CD4-positive, alpha-beta T cell treated with Interleukin-4 for 4 hours (primary cell): ENCODE data around the gene NHP2.
"Not testable (repeated sequence)": the region's sequence is repeated elsewhere in the genome, so short reads cannot be mapped to it uniquely, and the experiment has no call there.

Source experiments
- DNase-seq: peaks from one replicate; pipeline ENCODE4 v3.0.0-alpha.2; 2020

NHP2 gene

DNA sequence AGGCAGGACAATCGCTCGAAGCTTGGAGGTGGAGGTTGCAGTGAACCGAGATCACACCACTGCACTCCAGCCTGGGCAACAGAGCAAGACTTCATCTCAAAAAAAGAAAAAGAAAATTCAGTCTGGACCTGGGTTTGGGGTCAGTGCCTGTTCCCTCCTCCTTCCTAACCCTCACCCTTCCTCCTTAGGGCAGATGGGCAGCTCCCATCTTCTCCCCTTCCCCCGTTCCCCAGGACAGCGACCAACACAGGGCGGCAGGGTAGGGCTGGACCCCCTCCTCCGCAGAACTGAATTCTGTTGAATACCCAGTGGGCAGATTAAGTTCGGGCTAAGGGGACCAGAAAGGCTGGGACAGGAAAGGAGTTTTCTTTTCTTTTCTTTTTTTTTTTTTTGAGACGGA, 24.4 kb downstream of the NHP2 start:
- DNase-seq = no peak

DNA sequence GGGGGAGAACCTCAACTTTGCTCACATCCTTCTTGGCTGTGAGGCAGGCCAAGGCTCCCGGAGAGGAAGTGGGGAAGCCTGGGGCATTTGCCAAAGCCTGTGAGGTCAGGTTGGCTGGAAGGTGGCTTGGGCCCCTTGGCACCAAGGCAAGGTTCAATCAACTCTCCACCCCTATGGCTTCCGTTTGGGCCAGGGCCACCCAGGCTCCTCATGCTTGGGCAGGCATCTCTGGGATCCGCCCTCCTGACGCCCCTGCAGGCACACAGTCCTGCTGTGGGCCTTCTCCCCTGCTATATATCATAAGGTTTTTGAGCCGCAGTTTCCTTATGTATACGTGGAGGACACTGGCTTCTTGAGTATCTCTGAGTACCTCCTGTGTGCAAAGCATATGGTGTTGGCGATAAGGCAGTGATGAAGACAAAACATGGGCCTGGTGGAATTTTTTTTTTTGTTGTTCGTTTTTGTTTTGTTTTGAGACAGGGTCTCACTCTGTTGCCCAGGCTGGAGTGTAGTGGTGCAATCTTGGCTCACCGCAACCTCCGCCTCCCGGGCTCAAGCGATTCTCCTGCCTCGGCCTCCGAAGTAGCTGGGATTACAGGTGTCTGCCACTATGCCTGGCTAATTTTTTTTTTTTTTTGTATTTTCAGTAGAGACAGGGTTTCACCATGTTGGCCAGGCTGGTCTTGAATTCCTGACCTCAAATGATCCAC, 26.2 kb downstream of the NHP2 start:
- not testable (repeated sequence) for DNase-seq

- no peak for DNase-seq
Measured at GRCh38 chr5:178126556-178126955, 27.1 kb downstream of the NHP2 start.

- DNase-seq = no peak
Measured at GRCh38 chr5:178125253-178125906, 28.3 kb downstream of the NHP2 start.

DNA sequence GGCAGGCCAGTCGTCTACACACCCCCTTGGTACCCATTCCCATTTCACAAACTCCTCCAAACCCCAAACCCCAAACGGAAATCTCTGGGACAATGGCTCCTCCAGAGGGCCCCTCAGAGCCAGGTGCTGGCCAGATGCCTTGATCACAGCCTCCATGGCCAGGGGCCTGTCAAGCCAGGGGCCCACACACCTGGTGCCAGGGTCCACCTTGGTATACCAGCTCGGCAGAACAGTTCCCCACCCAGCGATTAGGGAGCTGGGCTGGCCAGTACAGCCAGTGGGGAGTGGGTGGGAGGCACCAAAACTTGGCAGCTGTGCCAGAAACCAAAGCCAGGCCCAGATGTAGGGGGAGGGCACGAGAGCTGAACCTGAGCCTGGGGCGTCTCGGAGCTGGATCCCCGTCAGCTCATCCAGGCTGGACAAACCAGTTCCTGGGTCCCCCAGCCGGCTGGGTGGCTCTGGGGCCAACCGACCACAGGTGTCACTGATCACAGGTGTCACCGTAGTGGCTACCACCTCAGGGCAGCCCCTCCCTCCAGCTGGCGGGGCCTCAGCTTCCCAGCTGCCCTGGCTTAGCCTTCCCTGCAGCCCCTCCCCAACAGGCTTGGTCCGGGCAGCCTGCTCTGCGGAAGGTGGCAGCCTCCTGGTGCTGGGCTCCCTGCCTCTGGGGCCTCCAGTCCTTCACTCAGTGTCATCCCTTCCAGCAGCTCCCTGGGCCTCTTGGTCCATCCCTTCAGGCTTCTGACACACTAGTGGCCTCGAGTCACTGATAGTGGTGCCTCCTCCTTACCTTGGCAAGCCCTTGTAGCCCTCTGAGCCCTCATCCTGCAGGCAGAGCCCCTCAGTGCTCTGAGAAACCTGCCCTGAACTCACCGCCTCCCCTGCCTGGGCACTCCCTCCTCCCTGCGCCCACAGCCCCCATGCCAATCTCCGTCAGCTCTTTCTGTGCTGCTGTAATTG, 29.4 kb downstream of the NHP2 start:
- no peak for DNase-seq

- no peak for DNase-seq
Measured at GRCh38 chr5:178123094-178123965, 30.4 kb downstream of the NHP2 start.

- no peak for DNase-seq
Measured at GRCh38 chr5:178122346-178122745, 31.3 kb downstream of the NHP2 start.

- no peak for DNase-seq
Measured at GRCh38 chr5:178121391-178122276, 32.1 kb downstream of the NHP2 start.

DNA sequence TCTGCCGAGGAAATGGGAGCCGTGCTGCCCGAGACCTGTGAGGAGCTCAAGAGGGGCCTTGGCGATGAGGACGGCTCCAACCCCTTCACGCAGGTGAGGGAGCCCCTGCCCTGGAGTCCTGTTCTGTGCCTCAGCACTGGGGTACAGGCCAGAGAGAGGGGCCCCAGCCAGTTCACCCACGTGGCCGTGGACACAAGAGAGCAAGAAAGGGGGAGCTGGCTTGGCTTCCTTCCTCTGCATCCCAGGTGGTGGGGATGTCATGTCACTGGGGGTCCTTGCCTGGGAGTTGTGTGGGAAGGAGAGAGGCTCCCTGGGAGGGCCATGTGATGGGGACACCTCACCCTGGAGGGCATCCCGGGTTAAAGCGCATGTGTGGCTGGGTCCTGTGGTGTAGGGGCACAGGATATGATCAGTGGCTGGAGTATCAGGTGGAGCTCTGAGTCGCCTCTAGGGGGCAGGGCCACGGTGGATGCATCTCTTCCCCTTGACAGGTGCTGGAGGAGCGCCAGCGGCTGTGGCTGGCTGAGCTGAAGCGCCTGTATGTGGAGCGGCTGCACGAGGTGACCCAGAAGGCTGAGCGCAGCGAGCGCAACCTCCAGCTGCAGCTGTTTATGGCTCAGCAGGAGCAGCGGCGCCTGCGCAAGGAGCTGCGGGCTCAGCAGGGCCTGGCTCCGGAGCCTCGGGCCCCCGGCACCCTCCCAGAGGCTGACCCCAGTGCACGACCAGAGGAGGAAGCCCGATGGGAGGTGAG, 32.9 kb downstream of the NHP2 start:
- peak; percentile 84 for DNase-seq

- no peak for DNase-seq
Measured at GRCh38 chr5:178119915-178120606, 33.6 kb downstream of the NHP2 start.

DNA sequence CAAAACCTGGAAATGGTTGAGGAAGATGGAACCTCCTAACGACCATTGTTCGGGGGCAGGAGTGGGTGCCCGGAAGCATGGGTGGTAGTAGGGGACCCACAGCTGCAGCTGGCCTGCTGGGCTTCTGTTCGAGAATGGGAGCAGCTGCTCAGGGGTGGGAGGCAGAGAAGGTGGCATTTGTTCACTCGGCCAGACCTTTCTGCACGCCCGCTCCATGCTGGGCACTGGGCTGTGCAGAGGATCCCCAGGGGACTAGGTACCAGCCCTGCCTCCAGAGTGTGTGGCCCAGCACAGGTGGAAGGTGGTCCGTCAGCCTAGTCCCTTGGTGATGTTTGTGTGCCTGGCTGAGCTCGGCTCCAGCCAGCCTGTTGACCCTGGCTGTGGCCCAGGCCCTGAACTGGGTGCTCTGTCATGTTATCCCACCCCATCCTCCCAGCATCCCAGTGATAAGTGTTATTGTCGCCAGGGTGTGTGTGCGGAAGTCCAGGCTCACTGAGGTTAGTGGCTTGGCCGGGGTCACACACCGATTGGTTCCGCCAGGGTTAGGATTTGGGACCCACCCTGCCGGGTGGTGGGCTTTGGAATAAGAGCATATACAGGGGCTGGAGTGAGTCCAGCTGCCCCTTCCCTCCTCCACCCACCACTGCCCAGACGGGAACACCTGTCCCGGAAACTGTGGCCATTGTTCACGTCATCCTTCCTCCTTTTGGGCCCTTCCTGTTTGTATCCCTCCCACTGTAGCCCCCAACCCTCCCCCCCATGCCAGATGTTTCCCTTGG, 35.6 kb downstream of the NHP2 start:
- no peak for DNase-seq

DNA sequence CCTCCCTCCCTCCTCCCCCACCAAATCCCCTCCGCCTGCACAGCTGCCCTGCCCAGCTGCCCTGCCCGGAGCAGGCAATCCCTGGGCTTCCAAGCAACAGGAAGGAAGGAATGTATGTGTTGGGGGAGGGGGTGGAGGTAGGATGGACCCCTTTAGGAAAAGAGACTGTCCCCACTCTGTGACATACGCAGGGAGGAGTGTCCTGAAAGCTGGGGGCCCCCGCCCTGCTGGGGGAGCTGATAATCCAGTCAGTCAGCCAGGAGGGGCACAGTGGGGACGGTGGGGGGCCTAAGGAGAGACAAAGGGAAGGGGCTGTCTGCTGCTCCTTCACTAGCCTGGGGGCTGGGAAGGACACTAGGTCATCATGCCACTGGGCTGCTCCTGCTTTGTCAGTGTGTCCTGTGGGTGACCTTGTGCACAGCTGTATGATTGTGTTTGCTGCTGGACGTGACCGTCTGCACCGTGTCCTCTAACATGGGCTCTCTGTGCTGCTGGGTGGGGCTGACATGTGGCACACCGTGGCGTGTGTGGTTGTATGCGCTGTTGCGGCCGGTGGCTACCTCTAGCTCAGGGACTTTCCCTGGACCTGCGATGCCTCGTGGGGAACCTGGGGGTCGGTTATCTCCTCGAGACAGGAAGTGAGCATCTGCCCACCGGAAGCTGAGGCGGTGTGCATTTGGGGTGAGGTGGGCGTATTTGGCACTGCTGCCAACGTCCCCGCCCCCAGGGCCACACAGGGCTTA, 37.4 kb downstream of the NHP2 start:
- DNase-seq = peak; percentile 86

GRCh38 chr5:178115814-178116142, 37.9 kb downstream of the NHP2 start:
- no peak for DNase-seq

- peak; percentile 40 for DNase-seq
Measured at GRCh38 chr5:178115136-178115813, 38.4 kb downstream of the NHP2 start.

DNA sequence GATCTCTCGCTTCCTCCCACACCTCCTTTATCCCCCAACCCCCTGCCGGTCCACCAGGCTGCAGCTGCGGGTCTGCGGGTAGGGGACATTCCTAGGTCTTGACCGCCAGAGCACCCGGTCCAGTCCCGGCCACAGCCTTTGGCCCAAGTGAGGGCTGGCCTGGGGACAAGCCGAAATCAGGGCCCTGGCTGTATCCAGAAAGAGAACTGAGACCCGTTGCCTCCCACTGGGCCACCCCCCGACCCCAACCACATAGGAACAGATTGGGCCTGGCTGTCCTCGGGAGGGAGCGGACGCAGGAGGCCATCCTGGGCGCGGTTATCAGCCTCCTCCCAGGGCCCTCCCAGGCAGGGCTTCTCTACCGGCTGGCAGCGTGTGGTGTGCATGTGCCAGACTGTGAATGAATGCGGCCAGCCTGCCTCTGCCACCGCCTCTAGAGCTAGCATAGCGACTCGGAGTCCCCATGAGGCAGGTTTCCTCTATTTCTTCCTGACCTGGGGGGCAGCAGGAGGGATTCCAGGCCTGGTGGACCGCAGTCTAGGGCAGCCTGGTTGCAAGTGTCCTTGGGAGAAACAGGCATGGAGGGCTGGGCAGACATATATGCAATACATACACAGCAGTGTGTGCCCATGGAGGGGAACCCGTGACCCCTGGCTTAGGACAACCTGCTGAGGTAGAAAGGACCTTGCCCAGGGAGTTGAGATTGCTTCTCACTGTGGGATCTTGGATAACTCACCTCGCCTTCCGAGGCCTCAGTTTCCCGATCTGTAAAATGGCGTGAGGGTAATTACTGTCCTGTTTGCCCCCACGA, 39.2 kb downstream of the NHP2 start:
- DNase-seq = peak; percentile 64

DNA sequence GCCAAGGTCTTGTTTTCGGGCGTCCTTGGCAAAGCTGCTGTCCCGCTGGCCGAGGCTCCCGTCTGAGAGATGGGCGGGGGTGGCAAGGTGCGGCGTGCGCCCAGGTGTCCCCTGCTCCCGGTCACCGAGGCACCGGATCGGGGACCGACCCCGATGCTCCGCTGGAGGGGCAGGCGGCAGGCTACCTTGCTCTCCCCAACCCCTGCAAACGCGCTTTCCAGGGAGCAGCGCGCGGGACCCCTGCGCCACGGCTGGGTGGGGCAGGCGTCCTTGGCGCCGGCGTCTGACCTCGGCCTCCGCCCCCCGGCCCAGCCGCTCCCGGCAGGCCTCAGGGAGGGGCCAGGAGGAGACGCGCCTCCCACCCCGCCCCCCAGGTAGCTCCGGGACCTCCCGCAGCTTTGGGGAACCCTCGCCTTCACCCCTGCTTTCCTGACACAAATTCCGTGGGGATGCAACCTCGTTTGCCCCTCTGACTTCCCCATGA, 39.8 kb downstream of the NHP2 start:
- no peak for DNase-seq
